Colonic mucosa (tissue), 4 donors: ENCODE measurements around the gene SLC2A8. TPM values are rescaled to one million over a fixed set of nuclear protein-coding genes. Genes with fewer than 3 reads are reported as not detected.

ENCODE experiments used
- DNase-seq: peaks from one replicate; pipeline ENCODE4 v3.0.0-alpha.2; 2020
- H3K27ac ChIP-seq: fragments of 200-600 bp; one replicate; pipeline ENCODE4 v1.8.0; 2021
- H3K27me3 ChIP-seq: fragments of 200-600 bp; one replicate; pipeline ENCODE4 v1.8.0; 2021
- H3K36me3 ChIP-seq: fragments of 200-600 bp; one replicate; pipeline ENCODE4 v1.8.0; 2021
- H3K4me1 ChIP-seq: fragments of 200-600 bp; one replicate; pipeline ENCODE4 v1.8.0; 2021; ENCODE audit warnings: mild to moderate bottlenecking
- H3K4me3 ChIP-seq: fragments of 200-600 bp; one replicate; pipeline ENCODE4 v1.8.0; 2021
- H3K9ac ChIP-seq, 2 donors: one replicate each; pipeline ENCODE4 v1.7.0; 2013; ENCODE audit warnings: control low read depth in 2 of 2, low read depth in 2 of 2, low read length in 2 of 2
- H3K9me3 ChIP-seq: fragments of 200-600 bp; one replicate; pipeline ENCODE4 v1.8.0; 2021
- CTCF ChIP-seq: fragments of 200-600 bp; IDR thresholded peaks from one replicate; pipeline ENCODE4 v1.8.0; 2022; ENCODE audit warnings: antibody characterized with exemption, mild to moderate bottlenecking
- intact Hi-C: fragments of 100-400 bp; cut with DNase I; formaldehyde crosslinking; loops from one replicate; pipeline ENCODE4 v1.14.1; 2022
- total RNA-seq, 2 donors: library from RNA; stranded (reverse); fragmentation: NEBNext Ultra II Directional in 1 of 2; extraction: Animal tissue kit (Norgen Biotek cat#: 25700) in 1 of 2; gene quantifications; one replicate each; pipeline ENCODE4 v1.2.1, GENCODE V29; 2021
- donor health status: healthy.
- donor health status: DM: no; HTN: no; CAD: no.
- donor health status: DM: no; HTN: no; CAD: no.

SLC2A8 gene
- total RNA-seq, 2 donors from 2014 or later: 20.4 to 33.6 TPM

DNA sequence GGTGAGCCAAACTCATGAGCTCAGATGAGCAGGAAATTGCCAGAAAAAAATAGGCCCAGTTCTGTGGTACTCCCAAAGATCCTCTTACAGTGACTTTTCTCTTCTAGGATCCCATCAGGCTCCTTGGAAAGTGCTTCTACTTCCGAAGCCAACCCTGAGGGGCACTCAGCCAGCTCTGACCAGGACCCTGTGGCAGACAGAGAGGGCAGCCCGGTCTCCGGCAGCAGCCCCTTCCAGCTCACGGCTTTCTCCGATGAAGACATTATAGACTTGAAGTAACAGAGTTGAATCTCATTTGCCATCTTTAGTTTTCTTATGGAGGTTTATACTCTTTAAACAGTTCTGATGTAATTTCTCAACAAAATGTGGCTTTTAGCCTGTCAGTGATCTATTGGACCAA, 4.0 kb upstream of the SLC2A8 start:
- H3K9ac ChIP-seq: no peak overlapping the region
- intact Hi-C loops: loop anchor here (10.0 kb wide), 2 partner anchors 108 to 178 kb away; no protein-coding TSS in a partner anchor
- no peak for TF ChIP-seq CTCF

DNA sequence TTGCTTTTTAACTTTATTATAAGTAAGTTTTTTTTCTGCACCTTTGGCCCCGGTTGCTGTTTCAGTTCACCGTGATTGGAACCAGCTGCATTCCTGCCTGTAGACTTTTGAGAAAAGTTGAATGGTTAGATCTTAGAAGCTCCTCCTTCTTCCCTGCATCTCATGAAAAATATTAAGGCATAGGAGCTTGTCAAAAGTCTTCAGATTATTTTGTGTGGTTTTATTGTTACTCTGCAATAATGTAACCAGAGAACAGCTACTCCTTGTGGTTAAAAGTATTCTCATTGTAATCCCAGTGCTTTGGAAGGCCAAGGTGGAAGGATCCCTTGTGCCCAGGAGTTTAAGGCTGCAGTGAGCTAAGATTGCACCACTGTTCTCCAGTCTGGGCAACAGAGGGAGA, 3.3 kb upstream of the SLC2A8 start:
- TF ChIP-seq CTCF: no peak
- Histone ChIP-seq H3K9me3 (no peaks in the 10 kb centered on the region), H3K27me3 (no peaks in the 10 kb centered on the region), H3K27ac (no peak overlapping the region), H3K36me3 (no peaks in the 10 kb centered on the region), H3K4me3 (no peak overlapping the region), H3K4me1 (peaks cover 4% of the 10 kb centered on the region), H3K9ac (no peak overlapping the region)
- intact Hi-C loops: loop anchor here (10.0 kb wide), 2 partner anchors 109 to 179 kb away; no protein-coding TSS in a partner anchor
- no peak for DNase-seq

More for the DNA sequence above, 4.0 kb upstream of the SLC2A8 start:
- Histone ChIP-seq H3K27ac (no peak overlapping the region), H3K9me3 (no peaks in the 10 kb centered on the region), H3K27me3 (no peaks in the 10 kb centered on the region), H3K4me3 (no peak overlapping the region), H3K36me3 (no peaks in the 10 kb centered on the region), H3K4me1 (peaks cover 4% of the 10 kb centered on the region)
- no peak for DNase-seq

DNA sequence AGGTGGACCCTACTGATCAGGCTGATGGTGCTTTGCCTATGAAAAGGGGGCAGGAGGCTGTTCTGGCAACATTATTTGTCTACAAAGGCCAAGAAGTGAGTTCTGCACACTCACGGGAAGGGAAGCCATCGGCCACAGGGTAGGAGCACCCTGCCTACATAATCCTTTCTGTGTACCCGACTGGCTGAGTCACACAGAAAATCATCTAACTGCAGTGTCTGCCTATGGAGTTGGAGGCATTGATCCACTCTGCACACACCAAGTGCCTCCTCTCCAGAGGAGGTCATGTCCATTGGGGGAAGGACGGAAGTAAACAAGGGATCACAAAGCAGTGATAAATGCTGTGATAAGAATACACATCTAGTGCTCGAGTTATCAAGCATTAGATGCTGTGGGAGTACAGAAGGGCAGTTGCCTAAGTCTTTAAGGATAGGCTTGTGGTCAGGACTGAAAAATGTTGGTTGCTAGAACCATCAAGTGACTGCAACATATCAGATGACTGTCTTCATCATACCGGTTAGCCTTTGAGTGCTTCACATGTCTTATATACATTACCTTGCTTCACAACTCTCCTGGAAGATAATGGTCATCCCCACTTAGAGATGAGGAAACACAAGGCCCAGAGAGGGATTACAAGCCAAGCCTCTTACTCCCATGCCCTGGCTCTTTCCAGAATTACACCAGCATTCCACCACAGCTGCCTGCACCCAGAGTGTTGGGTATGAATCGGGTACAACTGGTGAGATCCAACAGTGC, 1.3 kb upstream of the SLC2A8 start:
- no peak overlapping the region for H3K27ac ChIP-seq

GRCh38 chr9:127396253-127396807, 639 bp upstream of the SLC2A8 start:
- no peaks in the 10 kb centered on the region for H3K36me3 ChIP-seq
- no peaks in the 10 kb centered on the region for H3K9me3 ChIP-seq
- H3K27me3 ChIP-seq: no peaks in the 10 kb centered on the region
- DNase-seq: no peak
- no peak overlapping the region for H3K27ac ChIP-seq
- no peak for TF ChIP-seq CTCF
- H3K4me1 ChIP-seq: peaks cover 4% of the 10 kb centered on the region
- intact Hi-C loops: loop anchor here (5.0 to 10.0 kb wide), 3 partner anchors 51 to 182 kb away; no protein-coding TSS in a partner anchor
- H3K4me3 ChIP-seq: peak overlapping the region; percentile 58
- peak overlapping the region; percentile 56 to 70 for H3K9ac ChIP-seq

More for the DNA sequence above, 1.3 kb upstream of the SLC2A8 start:
- Histone ChIP-seq H3K4me1 (peaks cover 4% of the 10 kb centered on the region), H3K4me3 (peak overlapping the region; percentile 58), H3K9ac (peak overlapping the region; percentile 56 to 70), H3K9me3 (no peaks in the 10 kb centered on the region), H3K27me3 (no peaks in the 10 kb centered on the region), H3K36me3 (no peaks in the 10 kb centered on the region)
- intact Hi-C loops: loop anchor here (5.0 to 10.0 kb wide), 3 partner anchors 52 to 181 kb away; no protein-coding TSS in a partner anchor
- DNase-seq: no peak
- no peak for TF ChIP-seq CTCF

DNA sequence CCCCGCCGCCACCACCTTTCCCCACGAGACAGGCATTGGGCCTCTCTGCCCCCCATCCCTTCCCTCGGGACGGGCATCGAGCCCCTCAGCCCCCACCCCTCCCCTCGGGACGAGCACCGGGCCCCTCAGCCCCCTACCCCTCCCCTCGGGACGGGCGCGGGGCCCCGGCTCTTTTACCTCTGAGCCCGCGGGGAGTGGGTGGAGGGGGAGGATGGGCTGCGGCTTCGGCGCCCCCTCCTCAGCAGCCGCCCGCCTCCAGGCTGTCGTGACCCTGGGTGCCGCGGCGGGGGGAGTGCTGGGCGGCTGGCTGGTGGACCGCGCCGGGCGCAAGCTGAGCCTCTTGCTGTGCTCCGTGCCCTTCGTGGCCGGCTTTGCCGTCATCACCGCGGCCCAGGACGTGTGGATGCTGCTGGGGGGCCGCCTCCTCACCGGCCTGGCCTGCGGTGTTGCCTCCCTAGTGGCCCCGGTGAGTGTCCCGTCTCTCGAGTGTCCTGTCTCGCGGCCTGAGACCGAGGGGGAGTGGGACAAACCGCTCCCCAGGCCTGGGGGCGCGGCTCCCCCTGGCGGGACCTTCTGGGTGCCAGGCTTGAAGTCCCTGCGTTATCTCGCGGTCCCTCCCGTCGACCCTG, 791 bp downstream of the SLC2A8 start:
- Histone ChIP-seq H3K9ac (peak overlapping the region; percentile 53 to 74), H3K9me3 (no peaks in the 10 kb centered on the region), H3K27ac (peak overlapping the region; percentile 79), H3K36me3 (no peaks in the 10 kb centered on the region), H3K4me1 (peaks cover 4% of the 10 kb centered on the region), H3K4me3 (peak overlapping the region; percentile 66), H3K27me3 (no peaks in the 10 kb centered on the region)
- intact Hi-C loops: loop anchor here (5.0 to 10.0 kb wide), 3 partner anchors 50 to 183 kb away; no protein-coding TSS in a partner anchor
- peak; percentile 36 for TF ChIP-seq CTCF
- DNase-seq: peak; percentile 53
